Epithelial cell of umbilical artery (primary cell): ENCODE results near the gene GZF1. TPM values are rescaled to one million over a fixed set of nuclear protein-coding genes. Genes with fewer than 3 reads are reported as not detected.

Experiments used
- total RNA-seq: library from RNA; depleted of rRNA; stranded (reverse); fragments of >200 nt; gene quantifications from 2 replicates; pipeline ENCODE4 v1.2.3, GENCODE V29; 2014

The GZF1 gene
- 14.0 and 20.1 TPM in 2 replicates for total RNA-seq

DNA sequence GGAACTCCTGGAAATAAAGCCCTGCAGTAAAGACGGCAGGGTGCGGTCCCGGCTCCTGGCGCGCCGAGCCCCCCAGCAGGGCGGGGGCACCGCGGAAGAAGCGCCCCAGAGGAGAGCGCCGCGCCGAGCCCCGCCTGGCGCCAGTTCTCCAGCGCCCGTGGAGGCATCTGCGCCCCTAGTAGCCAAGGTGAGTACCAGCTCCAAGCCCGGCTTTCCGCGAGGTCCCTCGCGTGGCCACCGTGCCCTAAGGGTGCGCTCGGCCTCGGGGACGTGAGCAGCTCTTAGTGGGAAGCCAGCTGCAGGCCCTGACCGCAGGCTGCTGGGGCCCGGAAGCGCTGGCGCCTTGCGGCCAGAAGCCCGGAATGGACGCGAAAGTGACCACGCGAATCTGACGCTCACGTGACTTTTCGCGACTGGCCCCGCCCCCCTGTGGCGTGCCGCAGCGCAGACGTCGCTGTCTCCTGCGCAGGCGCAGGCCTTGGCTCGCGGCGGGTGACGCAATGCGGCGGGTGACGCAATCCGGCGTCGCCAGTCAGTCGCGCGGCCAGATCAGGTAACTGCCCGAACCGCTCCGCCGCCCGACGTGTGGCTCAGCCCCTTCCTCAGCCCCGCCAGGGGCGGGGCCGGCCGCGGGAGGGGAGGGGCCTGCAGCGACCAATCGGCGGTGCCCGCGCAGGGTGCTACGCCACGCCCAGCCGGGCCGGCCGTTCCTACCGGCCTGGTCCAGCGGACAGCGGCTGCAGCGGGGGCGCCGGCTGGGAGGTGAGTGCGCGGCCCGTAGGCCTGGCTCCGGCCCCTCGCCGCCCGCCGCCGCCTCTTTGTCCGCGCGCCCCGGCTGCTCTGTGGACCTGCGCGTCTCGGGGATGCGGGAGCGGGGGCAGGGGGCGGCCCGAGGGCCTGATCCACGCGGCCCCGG, at the start of gene GZF1:
Gene GZF1 (plus strand): TSS at position 707 of the 916 bp plus-strand sequence. CDS start 2,202 bp downstream, outside the sequence.

DNA sequence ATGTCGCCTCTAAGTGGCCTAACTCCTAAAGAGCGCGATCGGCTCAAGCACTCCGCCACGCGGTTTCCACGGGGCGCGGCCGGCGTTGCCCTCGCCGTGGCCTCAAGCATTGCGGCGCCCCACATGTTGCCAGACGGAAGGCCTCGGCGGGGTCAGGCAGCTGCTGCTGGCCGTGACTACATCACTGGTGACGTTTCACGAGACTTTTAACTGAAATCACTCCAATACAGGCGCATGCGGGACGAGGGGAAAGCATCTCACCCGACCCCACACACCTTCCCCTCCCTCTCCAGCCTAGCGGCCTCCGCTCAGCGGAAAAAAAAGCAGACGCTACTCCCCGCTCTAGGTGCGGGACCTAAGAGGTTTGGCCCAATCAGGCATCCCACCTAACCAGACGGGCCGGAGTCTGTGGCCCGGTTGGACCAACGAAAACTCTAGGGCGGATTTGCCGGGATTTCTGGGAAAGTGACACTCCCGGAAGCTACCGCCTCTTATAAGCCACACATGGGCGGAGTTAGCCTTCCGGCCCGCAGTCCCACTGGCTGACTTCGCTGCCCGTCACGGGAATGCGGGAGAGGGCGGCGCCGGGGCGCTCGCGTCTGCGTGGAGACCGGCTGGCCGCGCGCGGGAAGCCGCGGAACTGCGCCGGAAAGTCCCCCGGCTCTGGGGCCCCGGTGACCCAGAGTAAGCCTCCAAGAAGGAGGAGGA, 11.6 kb upstream of the GZF1 start, which contains the start of gene NXT1:
Gene NXT1 (plus strand): TSS at position 596 of the 708 bp plus-strand sequence. CDS start 3,251 bp downstream, outside the sequence.

DNA sequence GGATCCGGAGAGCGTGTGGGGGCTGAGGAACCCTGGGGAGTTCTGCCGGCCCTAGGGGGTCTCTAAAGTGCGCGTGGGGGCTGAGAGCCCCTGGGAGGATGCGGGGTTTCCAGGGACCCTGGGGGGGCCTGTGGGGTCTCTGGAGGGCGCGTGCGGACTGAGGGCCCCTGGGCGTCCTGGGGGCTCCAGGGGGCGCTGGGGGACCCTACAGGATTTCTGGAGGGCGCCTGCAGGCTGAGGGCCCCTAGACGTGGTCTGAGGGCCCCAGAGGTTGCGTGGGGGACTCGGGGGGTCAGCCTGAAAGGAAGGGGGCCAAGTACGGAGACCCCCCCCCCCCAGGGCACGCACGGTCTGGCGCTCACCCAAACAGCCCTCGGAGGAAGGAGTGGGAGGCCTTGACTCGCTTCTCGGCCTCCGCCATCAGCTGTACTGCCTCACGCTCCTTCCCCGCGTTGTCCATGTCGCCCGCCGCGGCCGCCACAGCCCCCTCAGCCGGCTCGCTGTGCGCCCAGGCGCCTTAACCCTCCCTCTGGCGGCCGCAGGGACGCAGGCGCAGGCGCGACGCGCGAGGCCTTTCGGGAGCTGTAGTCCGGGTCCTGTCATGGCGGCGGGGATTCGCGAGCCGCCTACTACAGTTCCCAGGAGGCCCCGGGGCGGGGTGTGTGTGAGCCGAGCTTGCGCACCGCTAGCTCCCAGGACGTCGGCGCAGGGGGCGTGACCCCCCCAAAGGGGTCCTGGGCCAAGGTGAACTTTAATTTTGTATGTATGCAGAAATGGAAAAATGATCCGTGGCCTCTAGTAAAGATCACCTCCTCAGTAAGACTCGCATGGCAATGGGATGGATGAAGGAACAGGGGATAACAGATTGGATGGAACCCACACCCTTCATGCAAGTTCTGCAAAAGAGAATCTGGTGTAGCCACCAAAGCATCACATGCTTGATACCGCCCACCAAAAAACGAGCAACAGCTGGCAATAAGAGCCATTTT, 59.3 kb downstream of the GZF1 start, which contains the start of gene NAPB:
Gene NAPB (minus strand): TSS at position 546 of the 989 bp plus-strand sequence. CDS start 86 bp downstream, at position 460.

Other genes starting within 250 kb of the GZF1 start
- gene NXT1, start 11.4 kb upstream of the GZF1 start, total RNA-seq = 52.7 and 55.9 TPM in 2 replicates
- gene NAPB, start 59.3 kb downstream of the GZF1 start, total RNA-seq = 2.9 and 17.2 TPM in 2 replicates
- not detected in 2 replicates for gene CSTL1, start 77.5 kb downstream of the GZF1 start, total RNA-seq
- gene CST11, start 90.7 kb downstream of the GZF1 start, total RNA-seq = not detected in 2 replicates
- not detected in 2 replicates for gene CST8, start 128.9 kb downstream of the GZF1 start, total RNA-seq
- not detected in 2 replicates for gene CST9L, start 206.3 kb downstream of the GZF1 start, total RNA-seq
- gene CST9, start 243.7 kb downstream of the GZF1 start, total RNA-seq = not detected in 2 replicates